ENCODE measurements around the gene OSR1. TPM values are rescaled to one million over a fixed set of nuclear protein-coding genes. Genes with fewer than 3 reads are reported as not detected.

Gene OSR1
- total and polyA plus RNA-seq, 9 of the 15 experiments (the other 6 are each of a cell fraction or from before 2014, with no cell fraction given): not detected

- in situ Hi-C loops (cut with MboI): loop anchor here (25.0 kb wide), 1 partner anchor 936 kb away; no protein-coding TSS in a partner anchor
- no peaks in the 10 kb centered on the region for H4K20me1 ChIP-seq (replicated peaks; ENCODE audit: control insufficient read depth, insufficient read depth, low read length)
- no peak overlapping the region for H3K9ac ChIP-seq (ENCODE audit: insufficient read depth in 1 of 2, low read depth in 2 of 2, low read length in 2 of 2)
- no peak overlapping the region for H2AFZ ChIP-seq (ENCODE audit: low read depth, low read length)
- H3K36me3 ChIP-seq (ENCODE audit: control insufficient read depth, insufficient read depth, low read length): no peaks in the 10 kb centered on the region
- ATAC-seq (no peak), DNase-seq (ENCODE audit: extremely low read depth in 1 of 4, low spot score in 3 of 4) (no peak), FAIRE-seq (no peak)
- no peak overlapping the region for H3K4me3 ChIP-seq
- no peaks in the 10 kb centered on the region for H3K79me2 ChIP-seq (ENCODE audit: control insufficient read depth, insufficient read depth, low read length)
- CTCF ChIA-PET (ENCODE audit: low intra/inter-chr PET ratio): no interaction called here
- no TSS peak for BruUV-seq (replicated peaks)
- no peak overlapping the region for H3K4me2 ChIP-seq (ENCODE audit: insufficient read depth, low read length)
- intact Hi-C loops (cut with micrococcal nuclease): no loop called here
- WGBS (ENCODE audit: insufficient coverage, low coverage, missing lambda C conversion rate): 5% methylated on average over 2 of the region's 2 CpGs
- H3K9me1 ChIP-seq (ENCODE audit: control insufficient read depth, insufficient read depth, low read length): no peaks in the 10 kb centered on the region
- H3K9me3 ChIP-seq (replicated peaks; ENCODE audit: control insufficient read depth, insufficient read depth, low read depth, low read length): no peaks in the 10 kb centered on the region
- H3K27me3 ChIP-seq (ENCODE audit: control insufficient read depth in 2 of 2, insufficient read depth in 2 of 2, low read length in 2 of 2): no peaks in the 10 kb centered on the region
- POLR2A ChIA-PET: no interaction called here
- TF ChIP-seq ARID2 (IDR thresholded peaks at IDR 0.05): no peak
- no peak overlapping the region for H3K27ac ChIP-seq (ENCODE audit: extremely low read depth, low read depth, low read length)
- H3K4me1 ChIP-seq (replicated peaks in 1 of 2; ENCODE audit: control insufficient read depth in 2 of 2, insufficient read depth in 2 of 2, low read length in 2 of 2): no peaks in the 10 kb centered on the region
Observed at GRCh38 chr2:19373352-19373751, 14.9 kb upstream of the OSR1 start.

GRCh38 chr2:19371996-19372582 lies 13.7 kb upstream of the OSR1 start:
- TF ChIP-seq ZNF316 (IDR thresholded peaks at IDR 0.05) (peak; percentile 59; the same call in 1 of the 2 replicates), MAFG (tag; conservative IDR thresholded peaks at IDR 0.05) (peak; percentile 20; the same call in 1 of the 2 replicates), MAFK (IDR thresholded peaks at IDR 0.05; ENCODE audit: low read length) (peak; percentile 43; the same call in 1 of the 2 replicates), KAT7 (CRISPR knock-in tag; IDR thresholded peaks at IDR 0.05; ENCODE audit: borderline replicate concordance) (no peak), RBM14 (IDR thresholded peaks at IDR 0.05; ENCODE audit: borderline replicate concordance, insufficient read depth, low read depth, low read length) (no peak), ARNT (IDR thresholded peaks at IDR 0.05) (no peak), C11orf30 (IDR thresholded peaks at IDR 0.05; ENCODE audit: low read depth) (peak; percentile 27; the same call in 1 of the 2 replicates), HES1 (IDR thresholded peaks at IDR 0.05; ENCODE audit: low read depth) (no peak)
- no peak overlapping the region for H3K27ac ChIP-seq (ENCODE audit: extremely low read depth, low read depth, low read length)
- no peaks in the 10 kb centered on the region for H3K36me3 ChIP-seq (ENCODE audit: control insufficient read depth, insufficient read depth, low read length)
- FAIRE-seq: no peak
- H3K79me2 ChIP-seq (ENCODE audit: control insufficient read depth, insufficient read depth, low read length): no peaks in the 10 kb centered on the region
- H3K9me1 ChIP-seq (ENCODE audit: control insufficient read depth, insufficient read depth, low read length): no peaks in the 10 kb centered on the region
- no TSS peak for BruUV-seq (replicated peaks)
- DNase-seq (ENCODE audit: extremely low read depth in 1 of 4, low spot score in 3 of 4): no peak
- ChIA-PET CTCF (ENCODE audit: low intra/inter-chr PET ratio) (no interaction called here), POLR2A (no interaction called here)
- H3K4me3 ChIP-seq: no peak overlapping the region
- H3K9me3 ChIP-seq (replicated peaks; ENCODE audit: control insufficient read depth, insufficient read depth, low read depth, low read length): no peaks in the 10 kb centered on the region
- 2% methylated on average over 4 of the region's 4 CpGs for whole genome bisulfite sequencing (ENCODE audit: insufficient coverage, low coverage, missing lambda C conversion rate)
- H4K20me1 ChIP-seq (replicated peaks; ENCODE audit: control insufficient read depth, insufficient read depth, low read length): no peaks in the 10 kb centered on the region
- intact Hi-C loops (cut with micrococcal nuclease) (no loop called here), in situ Hi-C loops (cut with MboI) (loop anchor here (25.0 kb wide), 1 partner anchor 935 kb away; no protein-coding TSS in a partner anchor)
- H3K9ac ChIP-seq (ENCODE audit: insufficient read depth in 1 of 2, low read depth in 2 of 2, low read length in 2 of 2): no peak overlapping the region
- no peak for ATAC-seq
- no peak overlapping the region for H3K4me2 ChIP-seq (ENCODE audit: insufficient read depth, low read length)
- H3K27me3 ChIP-seq (ENCODE audit: control insufficient read depth in 2 of 2, insufficient read depth in 2 of 2, low read length in 2 of 2): no peaks in the 10 kb centered on the region
- no peaks in the 10 kb centered on the region for H3K4me1 ChIP-seq (replicated peaks in 1 of 2; ENCODE audit: control insufficient read depth in 2 of 2, insufficient read depth in 2 of 2, low read length in 2 of 2)
- H2AFZ ChIP-seq (ENCODE audit: low read depth, low read length): no peak overlapping the region
